Thoracic aorta (tissue), 2 donors: ENCODE measurements around the gene PROX2. TPM values are rescaled to one million over a fixed set of nuclear protein-coding genes. Genes with fewer than 3 reads are reported as not detected.

Source experiments
- ATAC-seq: fragments of 150-250 bp; one replicate; pipeline ENCODE4 v1.8.0; 2017; ENCODE audit warnings: low read depth; ENCODE audit not compliant: insufficient number of reproducible peaks, low FRiP score
- DNase-seq: peaks from one replicate; pipeline ENCODE4 v3.0.0-alpha.2; 2020; ENCODE audit warnings: low spot score
- H3K27ac ChIP-seq, 2 donors: fragments of 200-600 bp; sonication (generic); 1 replicate in 1 of 2; 2 replicates in 1 of 2; pipeline ENCODE4 v1.5.1; 2016; ENCODE audit warnings: mild to moderate bottlenecking in 2 of 2, moderate library complexity in 2 of 2
- H3K27me3 ChIP-seq: fragments of 200-600 bp; sonication (generic); replicated peaks from 2 replicates; pipeline ENCODE4 v1.6.0; 2016; ENCODE audit warnings: mild to moderate bottlenecking; ENCODE audit not compliant: insufficient read depth
- H3K36me3 ChIP-seq: fragments of 200-600 bp; sonication (generic); one replicate; pipeline ENCODE4 v1.5.1; 2016
- H3K4me1 ChIP-seq, 2 donors: fragments of 200-600 bp; sonication (generic); 1 replicate in 1 of 2; 2 replicates in 1 of 2; pipeline versions ENCODE4 v1.5.1 to v1.6.0; 2016; ENCODE audit warnings: low read depth in 2 of 2, mild to moderate bottlenecking in 1 of 2; ENCODE audit not compliant: control insufficient read depth in 1 of 2
- H3K4me3 ChIP-seq: fragments of 200-600 bp; sonication (generic); 2 replicates; pipeline ENCODE4 v1.5.1; 2016; ENCODE audit warnings: mild to moderate bottlenecking
- H3K9me3 ChIP-seq: fragments of 200-600 bp; sonication (generic); 2 replicates; pipeline ENCODE4 v1.5.1; 2016
- total RNA-seq, 2 donors: library from RNA; depleted of rRNA; stranded (reverse); fragments of >200 nt; gene quantifications; one replicate each; pipeline versions ENCODE4 v1.1.0 to v1.2.3, GENCODE V29; 2016
- TF ChIP-seq, protein P1 (sequence below): fragments of 200-600 bp; sonication (generic); IDR thresholded peaks from one replicate; pipeline ENCODE4 v1.5.1; 2019; ENCODE audit warnings: antibody characterized with exemption

Gene PROX2
- total RNA-seq, 2 donors from 2014 or later, result not detected

DNA sequence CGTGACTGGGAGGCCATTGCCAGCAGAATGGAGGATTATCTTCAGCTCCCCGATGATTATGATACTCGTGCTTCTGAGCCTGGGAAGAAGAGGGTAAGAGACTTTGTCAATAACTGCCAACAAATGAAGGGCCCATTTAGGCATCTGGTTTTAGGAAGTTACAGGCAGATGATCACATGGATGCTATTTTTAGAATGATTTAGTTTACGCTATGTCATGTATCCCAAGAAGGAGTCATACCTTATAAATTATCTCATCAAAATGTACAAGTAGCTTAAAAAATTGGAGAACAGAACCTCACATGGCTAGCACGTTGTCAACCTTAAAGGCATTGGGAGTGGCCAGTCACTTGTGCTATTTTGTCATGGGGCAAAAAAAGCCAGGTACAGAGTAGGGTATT lies 46.7 kb downstream of the PROX2 start:
- Histone ChIP-seq H3K27ac (no peak overlapping the region), H3K4me3 (no peak overlapping the region), H3K9me3 (no peaks in the 10 kb centered on the region), H3K36me3 (peaks cover 7% of the 10 kb centered on the region), H3K27me3 (no peaks in the 10 kb centered on the region), H3K4me1 (no peaks in the 10 kb centered on the region)
- no peak for DNase-seq
- TF ChIP-seq, protein P1, sequence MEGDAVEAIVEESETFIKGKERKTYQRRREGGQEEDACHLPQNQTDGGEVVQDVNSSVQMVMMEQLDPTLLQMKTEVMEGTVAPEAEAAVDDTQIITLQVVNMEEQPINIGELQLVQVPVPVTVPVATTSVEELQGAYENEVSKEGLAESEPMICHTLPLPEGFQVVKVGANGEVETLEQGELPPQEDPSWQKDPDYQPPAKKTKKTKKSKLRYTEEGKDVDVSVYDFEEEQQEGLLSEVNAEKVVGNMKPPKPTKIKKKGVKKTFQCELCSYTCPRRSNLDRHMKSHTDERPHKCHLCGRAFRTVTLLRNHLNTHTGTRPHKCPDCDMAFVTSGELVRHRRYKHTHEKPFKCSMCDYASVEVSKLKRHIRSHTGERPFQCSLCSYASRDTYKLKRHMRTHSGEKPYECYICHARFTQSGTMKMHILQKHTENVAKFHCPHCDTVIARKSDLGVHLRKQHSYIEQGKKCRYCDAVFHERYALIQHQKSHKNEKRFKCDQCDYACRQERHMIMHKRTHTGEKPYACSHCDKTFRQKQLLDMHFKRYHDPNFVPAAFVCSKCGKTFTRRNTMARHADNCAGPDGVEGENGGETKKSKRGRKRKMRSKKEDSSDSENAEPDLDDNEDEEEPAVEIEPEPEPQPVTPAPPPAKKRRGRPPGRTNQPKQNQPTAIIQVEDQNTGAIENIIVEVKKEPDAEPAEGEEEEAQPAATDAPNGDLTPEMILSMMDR, result no peak
- no peak for ATAC-seq

DNA sequence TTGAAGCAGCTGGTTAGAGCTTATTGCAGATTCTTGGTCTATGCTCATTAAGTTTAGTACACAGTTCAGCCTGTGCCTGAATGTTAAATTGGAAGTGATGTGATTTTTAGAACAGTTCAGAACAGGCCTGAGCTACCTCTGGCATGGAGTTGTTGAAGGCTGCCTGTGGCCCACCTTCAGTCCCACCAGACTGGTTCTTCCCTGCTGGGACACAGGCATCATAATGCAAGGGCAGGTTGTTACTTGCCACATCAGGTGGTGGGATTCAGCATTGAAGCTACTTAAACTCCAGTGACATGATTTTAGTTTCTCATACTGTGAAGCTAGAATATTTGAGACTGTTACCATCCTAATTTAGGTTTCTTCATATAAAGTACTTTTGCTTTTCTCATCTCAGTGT lies 49.4 kb downstream of the PROX2 start:
- peaks cover 12% of the 10 kb centered on the region for H3K36me3 ChIP-seq
- H3K27me3 ChIP-seq, result no peaks in the 10 kb centered on the region
- DNase-seq, result no peak
- TF ChIP-seq, protein P1, result no peak
- H3K27ac ChIP-seq, result no peak overlapping the region
- no peak for ATAC-seq
- H3K4me3 ChIP-seq, result no peak overlapping the region
- H3K4me1 ChIP-seq, result no peaks in the 10 kb centered on the region
- no peaks in the 10 kb centered on the region for H3K9me3 ChIP-seq

Other genes with a start within 250 kb of the PROX2 start
- 10 to 100 TPM; 29.6 to 51.4 TPM for gene AREL1, start 163.1 kb downstream of the PROX2 start, total RNA-seq
- gene FCF1, start 163.0 kb downstream of the PROX2 start, total RNA-seq, result 10 to 100 TPM; 31.8 to 32.5 TPM
- gene YLPM1, start 112.8 kb downstream of the PROX2 start, total RNA-seq, result 10 to 100 TPM; 48.2 to 61.6 TPM
- 10 to 100 TPM; 68.6 to 91.6 TPM for gene DLST, start 5.8 kb upstream of the PROX2 start, total RNA-seq
- 10 to 100 TPM in 1 of 2 donors, 1 to 10 TPM in 1; 9.4 to 17.6 TPM for gene RPS6KL1, start 47.1 kb upstream of the PROX2 start, total RNA-seq
- 10 to 100 TPM; 34.4 to 75.3 TPM for gene PGF, start 79.5 kb upstream of the PROX2 start, total RNA-seq
- gene EIF2B2, start 126.8 kb upstream of the PROX2 start, total RNA-seq, result 10 to 100 TPM; 32.7 to 39.8 TPM
- 10 to 100 TPM; 17.9 to 30.2 TPM for gene MLH3, start 175.3 kb upstream of the PROX2 start, total RNA-seq
- 1 to 10 TPM; 4.9 to 6.8 TPM for gene ACYP1, start 187.9 kb upstream of the PROX2 start, total RNA-seq
- gene ZC2HC1C, start 193.5 kb upstream of the PROX2 start, total RNA-seq, result 1 to 10 TPM in 1 of 2 donors, under 1 TPM in 1; 0.27 to 1.1 TPM